Ishikawa (cell line): ENCODE measurements around the gene BAG5.
A peak's percentile ranks its signal among the peaks of the same experiment; 100 is the strongest.

Experiments
- CEBPB ChIP-seq: IDR thresholded peaks from 2 replicates; pipeline ENCODE4 v1.6.1; 2012
- CREB1 ChIP-seq: IDR thresholded peaks from 2 replicates; pipeline ENCODE4 v1.6.1; 2012; ENCODE audit warnings: low read depth
- EGR1 ChIP-seq: IDR thresholded peaks from 2 replicates; pipeline ENCODE4 v1.6.1; 2012
- EP300 ChIP-seq: IDR thresholded peaks from 2 replicates; pipeline ENCODE4 v1.6.1; 2012; ENCODE audit warnings: borderline replicate concordance
- FOXM1 ChIP-seq: IDR thresholded peaks from 2 replicates; pipeline ENCODE4 v1.6.1; 2012; ENCODE audit warnings: low read depth, borderline replicate concordance
- NFIC ChIP-seq: IDR thresholded peaks from 2 replicates; pipeline ENCODE4 v1.6.1; 2012
- RAD21 ChIP-seq: IDR thresholded peaks from 2 replicates; pipeline ENCODE4 v1.6.1; 2012; ENCODE audit warnings: low read depth
- TAF1 ChIP-seq: IDR thresholded peaks from 2 replicates; pipeline ENCODE4 v1.6.1; 2012; ENCODE audit warnings: low read depth, mild to moderate bottlenecking
- TCF12 ChIP-seq: IDR thresholded peaks from 2 replicates; pipeline ENCODE4 v1.6.1; 2012; ENCODE audit warnings: low read depth
- TEAD4 ChIP-seq: IDR thresholded peaks from 2 replicates; pipeline ENCODE4 v1.6.1; 2012
- YY1 ChIP-seq: IDR thresholded peaks from 2 replicates; pipeline ENCODE4 v1.6.1; 2012; ENCODE audit warnings: low read depth
- ZBTB7A ChIP-seq: IDR thresholded peaks from 2 replicates; pipeline ENCODE4 v1.6.1; 2012; ENCODE audit warnings: low read depth
- TF ChIP-seq, protein P1 (sequence below): IDR thresholded peaks from 2 replicates; pipeline ENCODE4 v1.6.1; 2012; ENCODE audit warnings: low read depth, mild to moderate bottlenecking
- TF ChIP-seq, protein P2 (sequence below): IDR thresholded peaks from 2 replicates; pipeline ENCODE4 v1.6.1; 2012
- TF ChIP-seq, protein P3 (sequence below): IDR thresholded peaks from 2 replicates; pipeline ENCODE4 v1.6.1; 2012

The BAG5 gene

DNA sequence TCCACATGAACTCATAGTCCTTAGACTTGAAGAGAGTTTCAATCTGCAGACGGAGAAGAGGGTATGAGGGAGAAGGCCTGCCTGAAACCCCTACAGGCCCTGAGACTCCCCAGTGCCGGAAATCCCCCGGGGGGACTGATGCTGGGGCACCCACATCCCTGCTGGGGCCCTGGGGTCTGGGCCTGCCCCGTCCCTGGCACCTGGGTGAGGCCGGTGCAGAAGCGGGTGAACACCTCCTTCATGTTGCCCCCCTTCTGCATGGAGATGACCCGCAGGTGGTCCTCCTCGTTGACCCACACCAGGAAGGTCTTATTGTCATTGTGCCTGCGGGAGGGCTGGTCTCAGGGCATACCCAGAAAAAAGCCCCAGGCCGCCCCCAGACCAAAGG is 42.2 kb downstream of the BAG5 start:
- TF ChIP-seq, protein P1, sequence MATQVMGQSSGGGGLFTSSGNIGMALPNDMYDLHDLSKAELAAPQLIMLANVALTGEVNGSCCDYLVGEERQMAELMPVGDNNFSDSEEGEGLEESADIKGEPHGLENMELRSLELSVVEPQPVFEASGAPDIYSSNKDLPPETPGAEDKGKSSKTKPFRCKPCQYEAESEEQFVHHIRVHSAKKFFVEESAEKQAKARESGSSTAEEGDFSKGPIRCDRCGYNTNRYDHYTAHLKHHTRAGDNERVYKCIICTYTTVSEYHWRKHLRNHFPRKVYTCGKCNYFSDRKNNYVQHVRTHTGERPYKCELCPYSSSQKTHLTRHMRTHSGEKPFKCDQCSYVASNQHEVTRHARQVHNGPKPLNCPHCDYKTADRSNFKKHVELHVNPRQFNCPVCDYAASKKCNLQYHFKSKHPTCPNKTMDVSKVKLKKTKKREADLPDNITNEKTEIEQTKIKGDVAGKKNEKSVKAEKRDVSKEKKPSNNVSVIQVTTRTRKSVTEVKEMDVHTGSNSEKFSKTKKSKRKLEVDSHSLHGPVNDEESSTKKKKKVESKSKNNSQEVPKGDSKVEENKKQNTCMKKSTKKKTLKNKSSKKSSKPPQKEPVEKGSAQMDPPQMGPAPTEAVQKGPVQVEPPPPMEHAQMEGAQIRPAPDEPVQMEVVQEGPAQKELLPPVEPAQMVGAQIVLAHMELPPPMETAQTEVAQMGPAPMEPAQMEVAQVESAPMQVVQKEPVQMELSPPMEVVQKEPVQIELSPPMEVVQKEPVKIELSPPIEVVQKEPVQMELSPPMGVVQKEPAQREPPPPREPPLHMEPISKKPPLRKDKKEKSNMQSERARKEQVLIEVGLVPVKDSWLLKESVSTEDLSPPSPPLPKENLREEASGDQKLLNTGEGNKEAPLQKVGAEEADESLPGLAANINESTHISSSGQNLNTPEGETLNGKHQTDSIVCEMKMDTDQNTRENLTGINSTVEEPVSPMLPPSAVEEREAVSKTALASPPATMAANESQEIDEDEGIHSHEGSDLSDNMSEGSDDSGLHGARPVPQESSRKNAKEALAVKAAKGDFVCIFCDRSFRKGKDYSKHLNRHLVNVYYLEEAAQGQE, result no peak
- TF ChIP-seq RAD21 (no peak), YY1 (no peak), FOXM1 (no peak), EGR1 (no peak), TCF12 (no peak), CEBPB (no peak), CREB1 (no peak), TAF1 (no peak), ZBTB7A (no peak), EP300 (no peak), TEAD4 (no peak), NFIC (no peak)
- TF ChIP-seq, protein P2, sequence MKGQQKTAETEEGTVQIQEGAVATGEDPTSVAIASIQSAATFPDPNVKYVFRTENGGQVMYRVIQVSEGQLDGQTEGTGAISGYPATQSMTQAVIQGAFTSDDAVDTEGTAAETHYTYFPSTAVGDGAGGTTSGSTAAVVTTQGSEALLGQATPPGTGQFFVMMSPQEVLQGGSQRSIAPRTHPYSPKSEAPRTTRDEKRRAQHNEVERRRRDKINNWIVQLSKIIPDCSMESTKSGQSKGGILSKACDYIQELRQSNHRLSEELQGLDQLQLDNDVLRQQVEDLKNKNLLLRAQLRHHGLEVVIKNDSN, result no peak
- TF ChIP-seq, protein P3, sequence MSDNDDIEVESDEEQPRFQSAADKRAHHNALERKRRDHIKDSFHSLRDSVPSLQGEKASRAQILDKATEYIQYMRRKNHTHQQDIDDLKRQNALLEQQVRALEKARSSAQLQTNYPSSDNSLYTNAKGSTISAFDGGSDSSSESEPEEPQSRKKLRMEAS, result no peak

DNA sequence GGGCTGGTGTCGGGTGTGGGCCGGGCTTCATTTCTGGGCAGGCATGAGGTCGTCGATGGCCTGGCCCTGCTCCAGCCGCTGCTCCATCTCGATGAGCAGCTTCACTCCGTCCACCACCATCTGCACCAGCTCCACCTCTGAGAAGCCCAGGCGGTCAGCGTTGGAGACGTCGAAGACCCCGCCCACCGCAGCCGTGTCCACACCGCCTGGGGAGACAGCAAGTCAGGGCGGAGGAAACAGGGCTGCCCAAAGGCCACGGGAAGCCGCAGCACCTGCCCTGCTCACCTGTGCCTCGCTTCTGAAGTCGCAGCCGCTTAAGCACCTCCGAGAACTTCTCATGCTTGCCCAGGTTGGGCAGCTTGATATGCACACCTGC is 42.6 kb downstream of the BAG5 start:
- TF ChIP-seq TAF1, result no peak
- TF ChIP-seq YY1, result no peak
- TF ChIP-seq FOXM1, result no peak
- TF ChIP-seq, protein P1, result no peak
- TF ChIP-seq, protein P2, result no peak
- TF ChIP-seq TCF12, result peak; percentile 49; the same call in 1 of the 2 replicates
- no peak for TF ChIP-seq RAD21
- TF ChIP-seq EP300, result no peak
- no peak for TF ChIP-seq CREB1
- TF ChIP-seq NFIC, result peak; percentile 62
- TF ChIP-seq TEAD4, result no peak
- no peak for TF ChIP-seq ZBTB7A
- TF ChIP-seq EGR1, result no peak
- TF ChIP-seq CEBPB, result no peak

DNA sequence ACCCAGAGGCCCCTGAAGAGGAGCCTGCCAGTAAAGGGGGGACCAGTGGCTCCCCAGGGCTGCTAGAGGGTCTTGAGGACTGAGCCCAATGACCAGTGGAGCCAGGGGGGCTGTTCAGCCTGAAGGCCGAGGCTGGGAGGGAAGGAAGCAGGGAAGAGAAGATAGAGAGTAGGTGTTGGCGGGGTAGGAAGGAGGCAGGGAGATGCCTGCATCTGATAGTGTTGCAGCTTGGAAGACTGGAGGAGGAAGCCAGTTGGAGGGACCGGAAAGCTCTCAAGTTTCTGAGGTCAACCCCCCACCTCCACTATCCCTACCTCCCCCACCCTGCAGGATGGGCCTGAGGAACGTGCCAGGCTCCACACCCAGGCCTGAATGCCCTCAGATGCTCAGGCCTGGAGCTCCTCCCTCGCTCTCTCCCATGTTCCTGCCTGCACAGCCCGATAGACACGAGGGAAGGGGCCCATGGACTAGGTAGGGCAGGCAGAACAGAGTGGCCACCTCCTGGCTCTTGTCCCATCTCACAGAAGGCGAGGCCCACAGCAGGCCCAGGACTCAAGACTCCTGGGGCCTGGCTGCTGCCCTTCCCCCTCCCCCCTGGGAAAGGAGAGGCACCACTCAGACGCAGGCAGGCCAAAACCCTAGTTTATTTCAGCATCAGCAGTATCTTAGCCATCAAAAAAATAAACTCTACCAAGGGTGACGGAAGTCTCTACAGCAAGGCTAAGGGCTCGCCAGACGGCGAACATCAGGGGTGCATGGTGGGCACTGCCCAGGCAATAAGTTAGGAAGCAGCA is 43.2 kb downstream of the BAG5 start:
- no peak for TF ChIP-seq CREB1
- TF ChIP-seq EP300, result no peak
- TF ChIP-seq ZBTB7A, result no peak
- no peak for TF ChIP-seq YY1
- no peak for TF ChIP-seq EGR1
- TF ChIP-seq, protein P3, result no peak
- TF ChIP-seq, protein P2, result no peak
- no peak for TF ChIP-seq TAF1
- TF ChIP-seq, protein P1, result no peak
- TF ChIP-seq CEBPB, result no peak
